Stimulated activated CD4-positive, alpha-beta T cell treated with anti-CD3 and anti-CD28 coated beads, Interleukin-12 subunit alpha, Interleukin-12 subunit beta, amount 100 ng/mL, for 24 hours (primary cell): Measurements from ENCODE around the gene LMOD1.
"Not testable (repeated sequence)": the region's sequence is repeated elsewhere in the genome, so short reads cannot be mapped to it uniquely, and the experiment has no call there.

ENCODE experiments used
- DNase-seq, 2 experiments: peaks; one replicate each; pipeline ENCODE4 v3.0.0-alpha.2; 2020; ENCODE audit warnings: low read depth in 2 of 2

LMOD1 gene

GRCh38 chr1:201946224-201946908, at the start of gene LMOD1:
Gene LMOD1 (minus strand): TSS chr1:201946548. CDS start chr1:201946340, 208 bp downstream.
- no peak for DNase-seq

GRCh38 chr1:201990427-201990826, 44.1 kb upstream of the LMOD1 start:
- DNase-seq: no peak

DNA sequence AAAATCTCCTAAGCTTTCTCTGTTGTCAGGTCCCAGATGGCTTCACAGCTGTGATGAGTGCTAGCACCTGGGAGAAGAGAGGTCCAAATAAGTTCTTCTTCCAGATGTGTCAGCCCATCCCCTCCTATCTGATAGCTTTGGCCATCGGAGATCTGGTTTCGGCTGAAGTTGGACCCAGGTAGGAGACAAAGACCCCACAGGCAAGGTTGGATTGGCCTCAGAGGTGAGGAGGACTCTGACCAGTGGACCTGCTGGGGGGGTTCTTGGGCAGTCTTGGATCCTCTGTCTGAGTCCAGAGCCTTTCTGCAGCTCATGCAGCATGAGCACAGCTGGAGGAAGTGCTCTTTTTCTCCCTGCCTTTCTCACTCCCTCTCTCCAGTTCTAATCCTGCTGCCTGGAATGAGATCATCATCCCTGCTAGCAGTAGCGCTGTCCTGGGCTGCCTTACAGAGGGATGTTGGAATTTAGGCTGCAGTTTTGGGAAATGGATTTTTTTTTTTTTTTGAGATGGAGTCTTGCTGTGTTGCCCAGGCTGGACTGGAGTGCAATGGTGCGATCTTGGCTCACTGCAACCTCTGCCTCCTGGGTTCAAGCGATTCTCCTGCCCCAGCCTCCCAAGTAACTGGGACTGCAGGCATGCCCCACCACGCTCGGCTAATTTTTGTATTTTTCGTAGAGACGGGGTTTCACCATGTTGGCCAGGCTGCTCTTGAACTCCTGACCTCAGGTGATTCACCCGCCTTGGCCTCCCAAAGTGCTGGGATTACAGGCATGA, 43.2 kb upstream of the LMOD1 start:
- DNase-seq: no peak

- no peak for DNase-seq
Measured at GRCh38 chr1:201988601-201989000, 42.3 kb upstream of the LMOD1 start.

GRCh38 chr1:201985355-201985754, 39.0 kb upstream of the LMOD1 start:
- no peak for DNase-seq

GRCh38 chr1:201984446-201984845, 38.1 kb upstream of the LMOD1 start:
- DNase-seq: no peak

DNA sequence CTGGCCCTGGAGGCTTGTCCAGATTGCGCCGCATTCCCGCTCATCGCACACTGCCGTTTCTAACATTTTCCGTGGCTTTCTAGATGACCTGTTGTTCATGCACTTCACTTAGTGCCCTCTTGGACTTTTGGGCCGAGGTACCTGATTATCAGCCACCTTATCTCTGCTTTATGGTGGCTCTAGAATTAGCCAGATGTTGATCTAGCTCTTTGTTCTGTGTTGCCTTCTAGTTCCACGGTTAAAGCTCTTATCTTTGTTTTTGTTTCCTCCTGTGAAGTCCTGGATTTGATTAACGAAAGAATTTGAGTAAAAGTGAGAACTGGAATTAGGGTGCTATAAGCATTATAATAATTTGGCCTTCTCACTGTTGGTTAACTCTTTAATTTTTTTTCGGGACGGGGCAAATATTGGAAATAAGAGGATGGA, 37.0 kb upstream of the LMOD1 start:
- no peak for DNase-seq

DNA sequence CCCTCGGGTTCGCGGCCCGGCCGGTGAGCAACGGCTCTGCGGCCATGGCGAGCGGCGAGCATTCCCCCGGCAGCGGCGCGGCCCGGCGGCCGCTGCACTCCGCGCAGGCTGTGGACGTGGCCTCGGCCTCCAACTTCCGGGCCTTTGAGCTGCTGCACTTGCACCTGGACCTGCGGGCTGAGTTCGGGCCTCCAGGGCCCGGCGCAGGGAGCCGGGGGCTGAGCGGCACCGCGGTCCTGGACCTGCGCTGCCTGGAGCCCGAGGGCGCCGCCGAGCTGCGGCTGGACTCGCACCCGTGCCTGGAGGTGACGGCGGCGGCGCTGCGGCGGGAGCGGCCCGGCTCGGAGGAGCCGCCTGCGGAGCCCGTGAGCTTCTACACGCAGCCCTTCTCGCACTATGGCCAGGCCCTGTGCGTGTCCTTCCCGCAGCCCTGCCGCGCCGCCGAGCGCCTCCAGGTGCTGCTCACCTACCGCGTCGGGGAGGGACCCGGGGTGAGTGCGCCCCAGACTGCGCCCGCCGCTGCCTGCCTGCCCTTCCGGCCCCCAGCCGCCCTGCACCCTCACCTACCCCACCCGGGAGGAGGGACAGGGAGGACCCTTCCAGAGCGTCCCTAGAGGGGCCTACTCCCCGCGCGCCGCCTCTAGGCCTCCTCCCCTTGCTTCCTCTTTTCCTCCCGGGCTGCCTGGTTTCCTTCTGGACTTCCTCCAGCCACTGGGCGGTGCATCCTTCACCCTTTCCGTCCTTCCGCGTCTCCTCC, 36.5 kb upstream of the LMOD1 start, which contains the start of gene RNPEP:
Gene RNPEP, plus strand, starts transcription at position 26 of the 757 bp plus-strand sequence. Its CDS starts 19 bp downstream, at position 45.
- DNase-seq: peak; percentile 14 to 39

- peak; percentile 41 to 64 for DNase-seq
Measured at GRCh38 chr1:201982082-201982622, 35.8 kb upstream of the LMOD1 start.

- no peak for DNase-seq
Measured at GRCh38 chr1:201970334-201971159, 24.2 kb upstream of the LMOD1 start.

GRCh38 chr1:201968202-201968925, 22.0 kb upstream of the LMOD1 start:
- DNase-seq: no peak

DNA sequence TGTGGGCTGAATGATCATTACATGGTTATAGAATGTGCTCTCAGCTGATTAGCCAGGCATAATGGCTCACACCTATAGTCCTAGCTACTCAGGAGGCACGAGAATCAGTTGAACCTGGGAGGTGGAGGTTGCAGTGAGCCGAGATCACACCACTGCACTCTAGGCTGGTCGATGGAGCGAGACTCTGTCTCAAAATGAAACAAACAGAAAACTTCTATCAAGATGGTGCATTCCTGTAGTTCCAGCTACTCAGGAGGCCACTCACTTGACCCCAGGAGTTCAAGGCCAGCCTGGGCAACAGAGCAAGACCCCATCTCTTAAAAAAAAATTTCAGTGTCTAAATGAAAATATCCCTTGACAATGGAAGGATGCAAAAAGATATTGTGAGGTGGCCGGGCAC, 19.8 kb upstream of the LMOD1 start:
- DNase-seq: no peak

GRCh38 chr1:201964261-201964660, 17.9 kb upstream of the LMOD1 start:
- no peak for DNase-seq

DNA sequence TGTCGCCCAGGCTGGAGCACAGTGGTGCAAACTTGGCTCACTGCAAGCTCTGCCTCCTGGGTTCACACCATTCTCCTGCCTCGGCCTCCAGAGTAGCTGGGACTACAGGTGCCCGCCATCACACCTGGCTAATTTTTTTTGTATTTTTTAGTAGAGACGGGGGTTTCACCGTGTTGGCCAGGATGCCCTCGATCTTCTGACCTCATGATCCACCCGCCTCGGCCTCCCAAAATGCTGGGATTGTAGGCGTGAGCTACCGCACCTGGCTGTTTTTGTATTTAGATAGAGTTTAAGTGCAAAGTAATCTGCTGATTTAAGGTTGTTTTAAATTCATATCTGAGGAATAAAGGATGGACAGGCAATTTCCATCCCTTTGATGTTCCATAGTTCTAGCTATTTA, 16.0 kb upstream of the LMOD1 start:
- DNase-seq: not testable (repeated sequence)

- no peak for DNase-seq
Measured at GRCh38 chr1:201958348-201958747, 12.0 kb upstream of the LMOD1 start.

DNA sequence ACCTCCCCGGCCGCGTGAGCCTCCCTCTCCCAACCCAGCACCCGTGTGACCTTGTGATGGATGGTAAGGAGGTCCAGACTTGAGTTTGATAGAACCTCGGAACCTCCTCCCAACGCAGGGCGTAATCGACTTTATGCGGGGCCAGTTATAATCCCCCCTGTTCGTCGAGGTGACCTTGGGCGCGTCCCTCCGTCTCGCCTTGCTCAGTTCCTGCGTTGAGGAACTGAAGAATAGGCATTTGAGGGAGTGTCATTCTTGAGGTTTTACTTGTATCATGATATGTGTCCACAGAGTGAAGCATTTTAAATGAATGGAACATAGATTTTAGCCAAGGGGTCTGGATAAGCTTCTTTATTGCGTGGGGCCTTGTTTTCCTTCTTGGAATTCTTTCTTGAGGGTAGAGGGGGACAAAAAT, 9.4 kb upstream of the LMOD1 start:
- no peak for DNase-seq

- peak; percentile 85 to 91 for DNase-seq
Measured at GRCh38 chr1:201955009-201955728, 8.8 kb upstream of the LMOD1 start, which contains the start of gene TIMM17A. Gene TIMM17A (plus strand): TSS chr1:201955503. CDS start chr1:201955527, 24 bp downstream.

DNA sequence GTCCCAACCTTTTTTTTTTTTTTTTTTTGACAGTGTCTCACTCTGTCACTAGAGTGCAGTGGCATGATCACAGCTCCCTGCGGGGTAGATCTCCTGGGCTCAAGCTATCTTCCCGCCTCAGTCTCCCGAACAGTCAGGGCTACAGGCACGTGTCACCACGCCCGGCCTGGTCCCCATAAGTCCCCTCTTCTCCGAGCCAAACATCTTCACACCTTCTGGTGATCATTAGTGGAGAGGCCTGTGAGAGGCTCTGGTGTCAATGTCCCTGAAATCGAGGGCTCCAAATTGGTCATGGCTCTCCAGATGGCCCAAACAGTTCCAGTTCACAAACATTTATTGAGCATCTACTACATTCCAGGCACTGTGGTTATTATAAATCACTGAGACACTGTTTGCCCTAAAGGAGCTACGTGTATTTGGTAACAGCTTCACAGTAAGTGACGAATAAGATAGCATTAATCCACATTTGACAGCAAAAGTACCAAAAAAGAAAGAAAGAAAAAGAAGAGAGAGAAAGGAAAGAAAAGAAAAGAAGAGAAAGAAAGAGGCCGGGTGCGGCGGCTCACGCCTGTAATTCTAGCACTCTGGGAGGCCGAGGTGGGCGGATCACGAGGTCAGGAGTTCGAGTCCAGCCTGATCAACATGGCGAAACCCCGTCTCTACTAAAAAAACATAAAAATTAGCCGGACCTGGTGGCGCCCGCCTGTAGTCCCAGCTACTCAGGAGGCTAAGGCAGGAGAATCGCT, 8.1 kb upstream of the LMOD1 start:
- DNase-seq: no peak

- no peak for DNase-seq
Measured at GRCh38 chr1:201949491-201949890, 3.1 kb upstream of the LMOD1 start.
